GM19455 (cell line): ENCODE measurements around the gene ZNF775.

ENCODE experiments used
- ATAC-seq: cut with Tn5 transposase; IDR thresholded peaks from one replicate; pipeline ENCODE4 v1.9.1; 2021; ENCODE audit not compliant: unreplicated experiment

ZNF775 gene

GRCh38 chr7:150399421-150400007 is 20.4 kb downstream of the ZNF775 start:
- ATAC-seq = no peak

GRCh38 chr7:150400008-150400787 is 21.1 kb downstream of the ZNF775 start:
- ATAC-seq = no peak

GRCh38 chr7:150400788-150401423 is 21.8 kb downstream of the ZNF775 start:
- ATAC-seq = no peak

GRCh38 chr7:150401424-150401790 is 22.3 kb downstream of the ZNF775 start:
- no peak for ATAC-seq

- no peak for ATAC-seq
These were observed 22.9 kb downstream of the ZNF775 start for GRCh38 chr7:150401861-150402631.

GRCh38 chr7:150402671-150403321 is 23.7 kb downstream of the ZNF775 start:
- ATAC-seq = no peak

- ATAC-seq = no peak
These were observed 24.4 kb downstream of the ZNF775 start for GRCh38 chr7:150403376-150404171.

- no peak for ATAC-seq
These were observed 25.2 kb downstream of the ZNF775 start for GRCh38 chr7:150404172-150404804.

GRCh38 chr7:150404805-150405583 is 25.9 kb downstream of the ZNF775 start:
- peak; percentile 57 for ATAC-seq

GRCh38 chr7:150405584-150406311 is 26.6 kb downstream of the ZNF775 start:
- no peak for ATAC-seq

GRCh38 chr7:150406312-150406566 is 27.1 kb downstream of the ZNF775 start:
- ATAC-seq = no peak

- peak; percentile 58 for ATAC-seq
These were observed 27.7 kb downstream of the ZNF775 start for GRCh38 chr7:150406567-150407421.

GRCh38 chr7:150407588-150408392 is 28.7 kb downstream of the ZNF775 start:
- no peak for ATAC-seq

- no peak for ATAC-seq
These were observed 29.5 kb downstream of the ZNF775 start for GRCh38 chr7:150408393-150409299.

GRCh38 chr7:150409300-150410030 is 30.3 kb downstream of the ZNF775 start:
- ATAC-seq = no peak
